HG02870 (cell line): ENCODE measurements around the gene KRT33A.
"Not testable (repeated sequence)": the region's sequence is repeated elsewhere in the genome, so short reads cannot be mapped to it uniquely, and the experiment has no call there.

ENCODE experiments used
- ATAC-seq: cut with Tn5 transposase; IDR thresholded peaks from one replicate; pipeline ENCODE4 v1.9.1; 2021; ENCODE audit warnings: mild to moderate bottlenecking, moderate library complexity; ENCODE audit not compliant: unreplicated experiment

Gene KRT33A

DNA sequence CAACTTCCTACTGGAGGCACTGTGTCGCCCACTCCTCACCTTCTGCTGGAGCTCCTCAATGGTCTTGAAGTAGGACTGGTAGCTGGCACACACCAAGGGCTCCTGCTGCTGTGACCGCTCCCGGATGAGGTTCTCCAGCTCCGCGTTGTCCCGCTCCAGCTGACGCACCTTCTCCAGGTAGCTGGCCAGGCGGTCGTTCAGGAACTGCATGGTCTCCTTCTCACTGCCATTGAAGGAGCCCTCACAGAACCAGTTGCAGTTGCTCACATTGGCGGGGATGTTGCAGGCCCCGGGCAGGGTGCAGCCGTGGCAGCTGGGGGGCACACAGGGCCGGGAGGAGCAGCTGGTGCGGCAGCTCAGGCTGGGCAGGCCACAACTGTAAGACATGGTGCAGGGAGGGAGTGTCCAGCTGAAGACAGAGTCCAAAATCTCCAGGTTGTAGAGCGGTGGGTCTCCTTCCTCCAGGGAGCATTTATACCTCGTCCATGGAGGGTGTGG, at the start of gene KRT33A:
Gene KRT33A, minus strand, starts transcription at position 448 of the 498 bp plus-strand sequence. Its CDS starts 61 bp downstream, at position 387.
- not testable (repeated sequence) for ATAC-seq

DNA sequence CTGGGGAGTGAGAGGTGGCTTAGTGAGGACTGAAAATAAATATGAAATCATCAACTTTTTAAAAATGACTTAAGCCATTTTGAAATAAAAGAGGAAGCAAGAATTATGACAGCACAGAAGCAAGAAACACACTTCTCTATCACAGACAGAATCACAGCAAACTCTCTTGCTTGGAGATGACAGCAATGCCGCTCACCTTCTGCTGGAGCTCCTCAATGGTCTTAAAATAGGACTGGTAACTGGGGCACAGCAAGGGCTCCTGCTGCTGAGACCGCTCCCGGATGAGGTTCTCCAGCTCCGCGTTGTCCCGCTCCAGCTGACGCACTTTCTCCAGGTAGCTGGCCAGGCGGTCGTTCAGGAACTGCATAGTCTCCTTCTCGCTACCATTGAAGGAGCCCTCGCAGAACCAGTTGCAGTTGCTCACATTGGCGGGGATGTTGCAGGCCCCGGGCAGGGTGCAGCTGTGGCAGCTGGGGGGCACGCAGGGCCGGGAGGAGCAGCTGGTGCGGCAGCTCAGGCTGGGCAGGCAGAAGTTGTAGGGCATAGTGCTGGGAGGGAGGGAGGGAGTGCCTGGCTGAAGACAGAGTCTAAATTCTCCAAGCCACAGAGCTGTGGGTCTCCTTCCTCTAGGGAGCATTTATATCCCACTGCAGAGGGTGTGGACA, 46.5 kb upstream of the KRT33A start, which contains the start of gene KRT31:
Gene KRT31, minus strand, starts transcription at position 613 of the 665 bp plus-strand sequence. Its CDS starts 69 bp downstream, at position 544.
- ATAC-seq = no peak

DNA sequence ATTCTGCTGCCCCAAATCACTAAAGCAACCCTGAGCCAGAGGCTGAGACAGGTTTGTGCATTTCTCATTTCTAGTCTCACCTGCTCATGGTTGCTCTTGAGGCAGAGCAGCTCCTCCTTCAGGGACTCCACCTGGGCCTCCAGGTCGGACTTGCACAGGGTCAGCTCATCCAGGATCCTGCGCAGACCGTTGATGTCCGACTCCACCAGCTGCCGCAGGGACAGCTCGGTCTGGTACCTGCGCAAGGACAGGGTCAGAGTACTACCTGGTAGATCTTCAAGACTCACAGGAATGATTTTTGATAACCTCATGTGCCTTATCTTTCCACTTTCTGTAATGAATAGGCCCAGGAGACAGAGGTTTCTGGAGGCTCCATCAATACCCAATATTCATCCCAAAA, 45.7 kb upstream of the KRT33A start:
- ATAC-seq = no peak

DNA sequence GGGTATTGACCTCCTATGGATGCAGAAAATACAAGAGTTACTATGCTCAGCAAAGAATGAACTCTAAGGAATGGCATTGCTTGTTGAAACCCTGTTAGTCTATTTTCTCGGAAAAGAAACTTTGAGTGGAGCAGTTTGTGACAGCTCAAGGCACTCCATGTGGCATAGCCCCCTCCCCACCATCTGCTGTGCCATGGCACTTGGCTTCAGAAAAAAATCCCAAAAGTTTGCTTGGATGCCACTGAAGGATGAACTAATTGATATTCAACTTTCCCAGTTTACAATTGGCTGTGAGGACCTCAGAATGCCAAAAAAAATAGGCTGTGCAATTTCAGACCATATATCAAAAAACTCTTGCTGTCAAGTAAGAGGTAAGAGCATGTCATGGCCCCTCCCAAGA, 45.0 kb upstream of the KRT33A start:
- no peak for ATAC-seq

DNA sequence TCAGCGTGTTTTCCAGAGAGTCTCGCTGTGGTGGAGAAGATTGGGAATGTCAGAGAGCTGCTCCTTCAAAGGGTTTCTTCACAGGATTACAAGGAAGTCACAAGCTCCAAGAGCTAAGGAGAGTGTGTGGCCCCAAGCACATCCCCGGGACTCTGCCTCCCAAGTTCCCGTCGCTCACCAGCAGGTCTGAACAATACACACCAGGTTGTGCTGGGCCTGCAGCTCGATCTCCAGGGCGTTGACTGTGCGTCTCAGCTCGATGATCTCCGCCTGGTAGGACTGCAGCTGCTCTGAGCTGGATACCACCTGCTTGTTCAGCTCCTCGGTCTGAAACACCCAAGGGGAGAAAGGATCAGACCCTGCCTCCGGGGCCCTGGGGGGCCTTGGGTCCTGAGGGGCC, 44.4 kb upstream of the KRT33A start:
- ATAC-seq = not testable (repeated sequence)

DNA sequence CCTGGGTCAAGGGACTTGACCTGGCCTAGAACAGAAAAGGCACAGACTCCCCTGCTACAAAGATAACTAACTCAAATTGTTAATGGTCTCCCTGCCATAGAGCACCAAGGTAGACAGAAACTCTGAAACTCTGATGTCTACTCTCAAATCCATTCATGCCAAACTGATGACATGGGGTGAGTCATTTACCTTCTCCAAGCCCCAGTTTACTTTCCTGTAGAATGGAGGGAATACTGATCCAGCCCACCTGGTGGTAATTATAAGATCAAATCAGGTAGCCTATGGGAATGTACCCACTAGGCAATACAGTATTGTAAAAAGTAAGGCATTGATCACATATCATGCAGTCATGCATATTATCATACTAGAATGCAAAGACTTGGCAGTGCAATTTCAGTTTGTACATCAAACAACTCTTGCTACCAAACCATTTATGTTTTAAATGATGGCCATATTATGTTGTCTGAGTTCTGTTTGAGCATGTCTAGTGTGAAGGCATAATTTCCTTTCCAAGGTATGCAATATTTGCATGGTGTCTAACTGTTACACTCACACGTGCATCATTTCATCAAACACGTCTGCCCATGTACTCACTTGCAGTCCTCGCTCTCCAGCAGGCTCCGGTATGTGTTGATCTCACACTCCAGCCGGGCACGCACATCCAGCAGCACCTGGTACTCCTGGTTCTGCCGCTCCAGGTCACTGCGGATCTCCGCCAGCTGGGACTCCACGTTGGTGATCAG, 43.8 kb upstream of the KRT33A start:
- ATAC-seq = no peak

DNA sequence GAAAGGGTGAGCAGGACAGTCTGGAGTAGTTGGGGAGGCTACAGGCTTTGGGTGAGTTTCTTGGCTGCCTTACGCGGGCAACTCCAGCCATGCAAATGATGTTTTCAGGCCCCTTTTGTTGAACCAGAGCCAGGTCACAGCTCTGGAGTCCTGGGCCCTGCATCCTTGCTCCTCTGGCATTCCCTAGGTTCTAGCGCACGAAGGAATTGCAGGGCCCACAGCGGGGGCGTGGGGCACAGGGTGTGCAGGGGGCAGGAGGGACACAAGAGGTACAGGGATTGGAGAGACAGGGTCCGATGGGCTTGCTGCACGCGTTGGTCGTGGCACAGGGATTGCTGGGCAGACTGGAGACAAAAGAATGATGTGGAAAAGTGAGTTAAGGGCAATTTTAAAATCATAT, 43.2 kb upstream of the KRT33A start:
- no peak for ATAC-seq

DNA sequence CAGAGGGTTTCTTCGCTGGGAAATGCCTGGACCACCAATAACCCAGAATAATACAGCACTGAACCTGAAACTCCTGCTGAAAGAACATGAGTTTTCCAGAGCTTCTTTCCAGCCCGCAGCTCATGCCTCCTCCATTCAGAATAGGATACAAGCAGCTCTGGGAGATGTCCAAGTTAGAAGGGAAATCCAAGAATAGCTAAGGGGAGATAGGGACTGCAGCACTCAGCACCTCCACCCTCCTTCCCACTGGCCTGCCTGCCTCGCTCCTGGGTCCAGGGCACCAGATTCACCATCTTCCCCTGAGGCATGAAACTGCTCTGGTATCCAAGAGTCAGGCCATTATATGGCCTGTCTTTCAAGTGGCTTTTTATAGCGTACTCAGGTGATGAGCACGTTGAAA, 42.7 kb upstream of the KRT33A start:
- no peak for ATAC-seq

DNA sequence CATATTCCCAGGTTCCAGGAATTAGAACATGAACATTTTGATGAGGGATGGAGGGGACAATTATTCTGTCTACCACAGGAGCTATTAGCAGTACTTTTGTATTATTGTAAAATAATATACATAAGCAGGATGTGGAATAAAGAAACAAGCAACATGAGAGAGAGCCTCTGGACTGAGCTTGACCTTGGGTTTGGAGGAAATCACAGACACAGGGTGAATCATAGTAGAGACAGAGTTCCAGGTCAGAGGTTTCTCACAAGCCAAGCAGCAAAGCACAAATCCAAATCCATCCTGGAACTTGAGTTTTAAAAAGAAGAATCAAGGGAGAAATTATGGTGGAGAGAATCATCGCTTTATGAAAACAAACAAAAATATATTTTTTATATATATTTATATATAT, 41.6 kb upstream of the KRT33A start:
- ATAC-seq = no peak

DNA sequence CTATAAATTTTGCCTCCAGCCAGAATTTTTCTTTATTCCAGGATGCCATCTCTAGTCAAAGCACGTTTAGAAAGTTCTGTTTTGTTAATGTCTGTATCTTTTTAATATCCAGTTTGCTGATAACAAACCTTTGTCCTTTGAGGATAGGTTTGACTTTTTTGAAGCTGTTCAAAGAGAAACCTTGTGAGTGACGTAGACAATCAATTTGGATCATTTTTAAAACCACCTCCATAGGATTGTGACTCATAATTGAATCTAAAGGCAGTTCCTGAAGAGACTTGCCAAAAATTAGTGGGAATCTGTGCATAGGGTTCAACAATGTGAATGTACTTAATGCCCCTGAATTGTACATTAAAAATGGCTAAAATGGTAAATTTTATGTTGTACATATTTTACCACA, 40.9 kb upstream of the KRT33A start:
- no peak for ATAC-seq

DNA sequence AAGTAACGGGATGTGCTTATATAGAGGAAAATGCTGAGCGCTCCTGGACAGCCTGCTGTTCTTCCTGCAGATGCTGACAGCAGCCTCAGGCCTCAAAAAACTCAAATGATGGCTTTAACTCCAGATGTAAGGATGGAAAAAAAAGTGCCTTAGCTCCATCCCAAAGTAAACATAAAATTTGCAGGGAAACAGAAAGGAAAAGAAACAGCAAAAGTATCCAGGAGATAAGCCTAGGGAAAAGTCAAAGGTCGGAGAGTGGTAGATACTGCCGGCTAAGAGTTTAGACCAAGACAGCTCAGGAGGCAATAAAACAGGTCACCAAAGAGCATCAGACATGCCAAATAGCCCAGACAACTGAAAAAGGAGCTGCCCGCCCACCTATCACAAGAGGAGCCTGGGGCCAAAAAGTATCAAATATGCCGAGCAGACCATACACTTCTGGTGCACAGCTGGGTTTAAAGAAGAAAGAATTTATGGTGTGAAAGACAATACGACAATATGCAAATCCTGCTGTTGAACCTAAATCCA, 39.8 kb upstream of the KRT33A start:
- no peak for ATAC-seq

DNA sequence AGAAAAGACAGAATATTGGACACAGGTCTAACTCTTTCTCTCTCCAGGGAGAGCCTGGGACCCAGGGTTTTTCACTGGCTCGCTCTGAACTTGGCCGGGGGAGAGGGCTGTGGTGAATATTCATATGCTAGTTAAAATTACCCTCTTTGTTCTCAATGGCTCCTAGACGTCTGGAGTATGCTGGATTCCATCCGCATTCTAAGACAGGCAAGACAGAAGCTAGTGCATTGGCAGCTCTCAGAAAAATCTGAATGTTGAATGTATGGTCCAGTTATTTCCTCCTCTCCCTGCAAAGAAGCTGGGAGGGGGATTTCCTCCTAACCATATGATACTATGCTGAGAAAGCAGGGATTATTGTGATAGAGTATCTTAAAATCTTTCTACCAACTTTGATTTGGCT, 37.0 kb upstream of the KRT33A start:
- ATAC-seq = no peak

DNA sequence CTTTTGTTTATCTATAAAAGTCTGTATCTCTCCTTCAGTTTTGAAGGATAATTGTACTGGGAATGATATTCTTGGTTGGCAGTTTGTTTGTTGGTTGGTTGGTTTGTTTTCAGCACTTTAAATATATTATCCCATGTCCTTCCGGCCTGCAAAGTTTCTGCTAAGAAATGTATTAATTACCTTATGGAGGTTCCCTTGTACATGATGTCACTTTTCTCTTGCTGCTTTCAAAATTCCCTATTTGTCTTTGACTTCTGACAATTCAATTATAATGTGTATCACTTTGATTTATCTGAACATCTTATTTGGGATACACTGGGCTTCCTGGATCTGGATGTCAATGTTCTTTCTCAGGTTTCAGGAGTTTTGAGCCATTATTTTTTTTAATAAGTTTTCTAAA, 35.6 kb upstream of the KRT33A start:
- no peak for ATAC-seq

DNA sequence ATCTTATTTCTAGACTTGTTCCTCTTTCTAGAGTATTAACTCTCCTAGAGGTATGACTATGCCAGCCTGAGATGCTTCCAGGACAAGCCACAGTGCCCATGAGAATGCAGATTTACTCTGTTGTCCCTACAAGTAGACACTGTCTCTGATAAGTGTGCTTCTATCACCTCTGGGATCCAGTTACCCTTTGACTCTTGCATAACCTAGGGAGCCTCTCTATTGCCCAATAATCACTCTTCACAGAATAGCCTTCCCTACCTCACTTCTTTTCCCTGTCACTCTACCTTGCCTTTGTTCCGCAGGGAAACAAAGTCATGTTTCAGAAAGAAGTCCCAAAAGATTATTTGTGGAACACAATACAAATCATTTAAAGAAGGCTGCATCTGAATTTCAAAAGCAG, 33.1 kb upstream of the KRT33A start:
- no peak for ATAC-seq

DNA sequence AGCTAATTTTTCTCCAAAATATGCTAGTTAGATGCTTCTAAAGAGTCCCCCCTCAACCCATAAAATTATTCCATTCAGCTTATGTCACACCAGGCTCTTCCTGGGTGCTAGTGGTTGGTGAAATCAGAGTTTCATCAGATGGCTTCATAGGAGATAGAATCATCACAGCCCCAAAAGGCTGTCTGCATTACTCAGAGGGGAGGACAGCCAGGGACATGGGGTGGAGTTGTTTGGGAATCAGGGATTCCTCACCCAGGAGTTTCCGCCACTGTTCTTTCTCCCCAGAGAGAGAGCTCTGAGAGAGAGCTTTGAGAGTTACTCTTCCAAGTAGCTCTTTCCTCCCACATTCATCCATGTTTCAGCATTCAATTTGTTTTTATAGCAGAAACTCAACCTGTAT, 31.8 kb upstream of the KRT33A start:
- no peak for ATAC-seq

DNA sequence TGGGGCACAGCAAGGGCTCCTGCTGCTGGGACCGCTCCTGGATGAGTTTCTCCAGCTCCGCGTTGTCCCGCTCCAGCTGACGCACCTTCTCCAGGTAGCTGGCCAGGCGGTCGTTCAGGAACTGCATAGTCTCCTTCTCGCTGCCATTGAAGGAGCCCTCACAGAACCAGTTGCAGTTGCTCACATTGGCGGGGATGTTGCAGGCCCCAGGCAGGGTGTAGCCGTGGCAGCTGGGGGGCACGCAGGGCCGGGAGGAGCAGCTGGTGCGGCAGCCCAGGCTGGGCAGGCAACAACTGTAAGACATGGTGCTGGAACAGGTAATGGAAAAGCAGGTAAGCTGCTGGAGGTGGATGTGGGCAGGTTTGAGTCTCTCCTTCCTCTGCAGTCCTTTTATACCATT, 31.3 kb upstream of the KRT33A start, which contains the start of gene KRT34:
Gene KRT34, minus strand, starts transcription at position 364 of the 400 bp plus-strand sequence. Its CDS starts 60 bp downstream, at position 304.
- not testable (repeated sequence) for ATAC-seq

DNA sequence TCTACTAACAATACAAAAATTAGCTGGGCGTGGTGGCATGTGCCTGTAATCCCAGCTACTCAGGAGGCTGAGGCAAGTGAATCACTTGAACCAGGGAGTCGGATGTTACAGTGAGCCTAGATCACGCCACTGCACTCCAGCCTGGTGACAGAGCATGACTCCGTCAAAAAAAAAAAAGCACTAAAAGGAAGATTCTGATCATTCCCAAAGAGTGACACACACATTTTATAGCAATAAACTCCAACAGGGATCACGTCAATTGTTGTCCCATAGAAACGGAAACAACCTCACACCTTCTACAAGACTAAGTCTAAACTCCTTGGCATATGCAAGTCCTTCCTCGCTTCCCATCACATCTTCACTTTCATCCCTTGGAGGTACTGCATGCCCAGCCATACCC, 29.5 kb upstream of the KRT33A start:
- ATAC-seq = not testable (repeated sequence)

DNA sequence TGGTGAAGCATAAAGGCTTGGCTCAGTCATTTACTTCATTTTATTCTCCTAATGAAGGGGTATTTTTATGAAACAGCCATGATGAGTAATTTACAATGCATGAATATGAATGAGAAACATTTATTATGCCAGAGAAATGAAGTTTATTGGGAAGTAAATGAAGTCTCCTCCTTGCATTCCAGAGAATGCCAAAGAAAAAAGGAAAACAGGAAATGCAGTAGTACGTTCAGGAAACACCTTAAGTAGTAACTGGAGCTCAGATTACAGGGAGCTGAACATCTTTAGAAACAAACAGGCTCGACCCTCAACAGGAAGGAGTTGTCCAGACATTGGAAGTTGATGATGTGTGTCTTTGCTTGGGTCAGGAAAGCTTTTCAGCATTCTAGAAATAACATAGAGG, 26.9 kb upstream of the KRT33A start:
- no peak for ATAC-seq

DNA sequence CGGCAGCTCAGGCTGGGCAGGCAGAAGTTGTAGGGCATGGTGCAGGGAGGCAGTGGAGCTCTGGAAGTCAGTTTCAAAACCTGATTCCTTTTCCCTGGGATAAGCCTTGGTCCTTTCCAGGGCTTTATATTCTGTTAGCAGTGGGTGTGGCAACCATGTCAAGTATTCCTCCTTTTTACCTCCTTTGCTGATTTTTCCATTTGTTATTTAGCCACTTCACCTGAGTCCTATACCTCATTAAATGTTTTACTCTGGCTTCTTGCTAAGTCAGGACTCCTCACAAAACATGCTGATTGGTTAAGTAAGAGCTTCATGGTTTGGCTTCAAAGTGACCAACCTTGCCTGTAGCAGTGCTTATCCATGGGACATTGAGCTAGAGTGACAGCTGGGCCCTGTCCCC, 19.1 kb upstream of the KRT33A start, which contains the start of gene KRT33B:
Gene KRT33B, minus strand, starts transcription at position 101 of the 400 bp plus-strand sequence. Its CDS starts 63 bp downstream, at position 38.
- no peak for ATAC-seq

DNA sequence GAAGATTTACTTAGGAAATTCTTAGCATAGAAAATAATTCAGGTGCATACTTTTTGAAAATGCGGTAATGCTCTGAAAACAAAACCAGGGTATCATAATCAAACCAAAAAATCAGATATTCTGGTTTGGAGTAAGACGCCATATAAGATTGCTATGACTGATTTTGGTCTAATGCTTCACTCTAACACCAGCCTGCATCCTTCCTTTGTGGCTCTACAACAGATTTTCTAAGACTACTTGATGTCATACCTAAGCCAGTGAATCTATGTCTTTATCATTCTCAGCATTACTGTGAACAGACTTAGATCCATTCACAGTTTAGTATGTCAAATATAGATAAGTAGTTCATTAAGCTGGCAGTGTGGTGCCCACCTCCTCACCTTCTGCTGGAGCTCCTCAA, 18.4 kb upstream of the KRT33A start:
- no peak for ATAC-seq

DNA sequence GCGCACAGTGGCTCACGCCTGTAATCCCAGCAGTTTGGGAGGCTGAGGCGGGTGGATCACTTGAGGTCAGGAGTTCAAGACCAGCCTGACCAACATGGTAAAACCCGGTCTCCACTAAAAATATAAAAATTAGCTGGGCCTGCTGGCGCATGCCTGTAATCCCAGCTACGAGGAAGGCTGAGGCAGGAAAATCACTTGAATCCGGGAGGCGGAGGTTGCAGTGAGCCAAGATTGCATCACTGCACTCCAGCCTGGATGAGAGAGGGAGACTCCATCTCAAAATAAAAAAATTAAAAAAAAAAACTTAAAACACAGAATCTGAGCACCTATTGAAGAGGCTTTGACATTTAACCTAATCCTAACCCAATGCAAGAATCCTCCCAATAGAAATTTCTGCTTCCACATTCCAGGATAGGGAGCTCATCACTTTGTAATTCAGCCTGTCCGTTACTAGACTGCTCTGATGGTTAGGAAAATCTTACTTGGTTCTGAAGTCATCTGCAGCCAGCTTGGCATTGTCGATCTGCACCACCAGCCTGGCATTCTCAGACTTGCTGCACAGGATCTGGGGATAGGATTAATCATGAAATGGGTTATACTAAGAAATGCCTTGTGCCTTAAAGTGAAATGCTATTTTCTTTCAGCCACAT, 16.9 kb upstream of the KRT33A start:
- ATAC-seq = no peak
